NCI-H1930 (cell line): ENCODE data around the gene ZNF132.
A peak's percentile ranks its signal among the peaks of the same experiment; 100 is the strongest.
"Not testable (repeated sequence)": the region's sequence is repeated elsewhere in the genome, so short reads cannot be mapped to it uniquely, and the experiment has no call there.

ENCODE experiments used
- DNase-seq, 2 experiments: peaks; one replicate each; lab custom pipeline; 2025; lab: John Stamatoyannopoulos, UW

The ZNF132 gene

DNA sequence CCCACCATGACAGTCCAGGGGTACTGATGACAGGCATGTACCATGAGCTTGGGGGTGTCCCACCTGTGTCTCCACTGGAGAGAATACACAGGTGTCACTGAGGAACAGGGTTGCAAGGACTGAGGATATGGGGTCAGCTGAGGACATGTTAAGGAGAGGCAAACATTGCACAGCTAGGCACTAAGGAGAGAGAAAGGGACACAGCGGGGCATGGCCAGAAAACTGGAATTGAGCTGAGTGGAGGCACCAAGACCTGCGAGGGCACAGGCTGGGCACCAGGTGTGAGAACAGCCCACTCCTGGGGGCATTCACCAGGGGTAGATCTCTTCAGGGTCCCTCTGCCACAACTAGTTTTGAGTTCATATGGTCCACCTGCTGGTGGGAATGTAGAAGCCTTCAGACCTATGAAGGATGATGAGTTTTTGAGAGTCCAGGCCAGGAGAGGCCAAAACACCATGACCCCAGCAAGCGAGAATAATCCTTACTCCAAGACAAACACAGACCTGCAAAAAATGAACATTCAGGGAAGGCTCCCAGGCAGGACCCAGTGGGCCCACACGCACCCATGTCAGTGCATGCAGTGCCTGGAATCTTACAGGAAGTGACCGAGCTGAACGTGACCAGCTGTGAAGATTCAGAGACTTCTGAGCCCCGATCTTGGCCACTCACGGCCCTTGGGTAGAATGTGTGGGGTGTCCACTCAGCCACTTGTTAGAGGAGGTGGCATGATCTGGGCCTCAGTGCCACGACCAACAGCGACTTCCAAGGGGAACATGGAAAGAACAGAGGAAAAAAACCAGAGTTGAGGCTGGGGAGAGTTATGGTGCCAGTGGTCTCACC, 32.9 kb downstream of the ZNF132 start:
- DNase-seq: no peak

GRCh38 chr19:58403920-58404478, 36.0 kb downstream of the ZNF132 start:
- not testable (repeated sequence) for DNase-seq

DNA sequence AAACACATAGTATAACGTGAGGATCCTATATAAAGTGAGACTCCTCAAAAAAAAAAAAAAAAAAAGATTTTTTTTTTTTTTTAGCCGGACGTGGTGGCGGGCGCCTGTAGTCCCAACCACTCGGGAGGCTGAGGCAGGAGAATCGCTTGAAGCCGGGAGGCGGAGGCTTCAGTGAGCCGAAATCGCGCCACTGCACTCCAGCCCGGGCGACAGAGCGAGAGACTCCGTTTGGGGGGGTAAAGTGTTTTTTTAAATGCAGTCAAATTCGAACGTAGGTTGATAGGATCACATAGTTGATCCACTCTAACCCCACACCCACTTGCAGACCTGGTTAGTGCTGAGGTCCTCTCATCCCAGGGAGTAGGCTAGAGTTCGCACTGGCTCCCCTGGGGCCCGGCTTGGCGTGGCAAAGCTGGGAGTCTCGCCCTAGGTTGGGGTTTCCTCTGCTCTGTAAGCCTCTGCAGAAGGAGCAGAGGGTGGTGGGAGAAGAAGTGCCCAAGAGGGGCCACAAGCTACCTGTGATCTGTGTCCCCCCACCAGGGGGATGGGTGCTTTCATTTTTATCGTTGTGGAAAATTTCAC, 38.0 kb downstream of the ZNF132 start:
- DNase-seq: no peak

- peak; percentile 100 for DNase-seq
These were observed 38.8 kb downstream of the ZNF132 start for GRCh38 chr19:58400916-58401839.

GRCh38 chr19:58400316-58400915, 39.5 kb downstream of the ZNF132 start:
- no peak for DNase-seq

GRCh38 chr19:58399903-58400302, 40.0 kb downstream of the ZNF132 start:
- no peak for DNase-seq

- no peak for DNase-seq
These were observed 41.4 kb downstream of the ZNF132 start for GRCh38 chr19:58398545-58398944.

DNA sequence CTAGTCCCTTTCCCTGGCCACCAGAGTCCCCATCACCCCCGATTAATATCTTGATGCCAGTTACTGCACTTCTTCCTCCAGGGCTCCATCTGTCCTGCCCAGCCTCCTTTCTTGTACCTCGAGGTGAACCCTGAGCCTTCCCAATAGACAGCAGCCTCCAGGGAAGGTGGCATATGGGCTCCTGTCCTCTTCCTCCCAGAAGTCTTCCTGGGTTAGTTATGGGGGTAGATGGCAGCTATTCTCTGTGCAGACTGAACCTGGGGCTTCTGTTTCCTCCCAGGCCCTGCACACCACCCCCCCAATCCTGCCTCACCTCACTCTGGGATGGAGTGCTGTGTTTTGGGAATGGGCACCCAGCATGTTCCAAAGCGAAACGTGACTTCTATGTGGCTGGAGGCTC, 41.9 kb downstream of the ZNF132 start:
- DNase-seq: no peak

GRCh38 chr19:58397533-58398037, 42.4 kb downstream of the ZNF132 start:
- DNase-seq: no peak

DNA sequence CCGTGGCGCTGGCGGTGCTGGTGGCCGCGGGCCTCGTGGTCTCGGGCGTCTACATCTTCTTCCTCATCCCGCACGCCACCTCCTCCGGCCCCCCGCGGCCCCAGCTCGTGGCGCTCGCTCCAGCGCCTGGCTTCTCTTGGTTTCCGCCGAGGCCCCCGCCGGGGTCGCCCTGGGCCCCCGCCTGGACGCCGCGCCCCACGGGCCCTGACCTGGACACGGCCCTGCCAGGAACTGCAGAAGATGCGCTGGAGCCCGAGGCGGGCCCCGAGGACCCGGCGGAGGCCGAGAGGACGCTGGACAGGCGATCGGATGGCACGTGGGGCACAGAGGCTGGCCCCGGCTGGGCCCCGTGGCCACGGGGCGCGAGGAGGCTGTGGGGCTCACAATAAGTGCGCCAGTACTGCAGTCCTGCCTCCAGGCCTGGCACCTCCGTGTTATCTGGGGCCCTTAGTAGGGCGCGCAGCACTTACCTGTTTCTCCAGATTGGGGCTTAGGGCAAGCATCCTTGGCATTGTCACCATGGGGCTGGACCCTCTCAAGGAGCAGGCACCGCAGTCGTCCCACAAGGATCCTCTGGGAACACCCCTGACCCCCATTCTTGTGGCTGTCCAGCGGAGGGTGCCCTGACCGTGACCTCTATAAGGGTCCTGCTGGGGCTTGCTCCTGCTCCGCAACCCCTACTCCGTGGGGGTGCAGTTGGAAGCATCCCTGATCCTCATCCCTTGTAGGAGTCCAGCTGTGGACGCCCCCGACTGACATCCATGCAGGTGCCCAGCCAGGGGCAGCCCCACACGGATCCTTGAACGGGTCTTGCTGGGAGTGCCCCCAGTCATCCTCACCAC, 43.0 kb downstream of the ZNF132 start:
- DNase-seq: no peak

DNA sequence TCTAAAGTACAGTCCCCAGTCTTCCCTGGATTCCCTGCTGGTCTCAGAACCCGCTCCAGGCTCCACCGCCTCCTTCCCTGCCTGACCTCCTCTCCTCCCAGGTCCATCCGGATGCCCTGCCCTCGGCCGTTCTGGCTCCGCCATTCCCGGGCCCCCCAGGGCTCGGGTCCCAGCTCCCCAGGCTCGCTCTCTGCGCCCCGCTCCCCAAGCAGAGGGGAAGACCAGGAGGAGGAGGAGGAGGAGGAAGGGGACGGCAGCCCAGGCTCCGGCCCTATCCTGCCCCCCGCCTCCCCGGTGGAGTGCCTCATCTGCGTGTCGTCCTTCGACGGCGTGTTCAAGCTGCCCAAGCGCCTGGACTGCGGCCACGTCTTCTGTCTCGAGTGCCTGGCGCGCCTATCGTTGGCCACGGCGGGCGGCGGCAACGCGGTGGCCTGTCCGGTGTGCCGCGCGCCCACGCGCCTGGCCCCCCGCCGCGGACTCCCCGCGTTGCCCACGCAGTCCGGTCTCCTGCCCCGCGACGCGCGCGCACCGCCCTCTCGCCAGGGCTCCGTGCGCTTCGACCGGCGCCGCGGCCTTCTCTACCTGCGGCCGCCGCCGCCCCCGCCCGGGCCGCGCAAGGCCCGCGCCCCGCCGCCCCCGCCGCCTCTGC, 43.9 kb downstream of the ZNF132 start:
- no peak for DNase-seq

DNA sequence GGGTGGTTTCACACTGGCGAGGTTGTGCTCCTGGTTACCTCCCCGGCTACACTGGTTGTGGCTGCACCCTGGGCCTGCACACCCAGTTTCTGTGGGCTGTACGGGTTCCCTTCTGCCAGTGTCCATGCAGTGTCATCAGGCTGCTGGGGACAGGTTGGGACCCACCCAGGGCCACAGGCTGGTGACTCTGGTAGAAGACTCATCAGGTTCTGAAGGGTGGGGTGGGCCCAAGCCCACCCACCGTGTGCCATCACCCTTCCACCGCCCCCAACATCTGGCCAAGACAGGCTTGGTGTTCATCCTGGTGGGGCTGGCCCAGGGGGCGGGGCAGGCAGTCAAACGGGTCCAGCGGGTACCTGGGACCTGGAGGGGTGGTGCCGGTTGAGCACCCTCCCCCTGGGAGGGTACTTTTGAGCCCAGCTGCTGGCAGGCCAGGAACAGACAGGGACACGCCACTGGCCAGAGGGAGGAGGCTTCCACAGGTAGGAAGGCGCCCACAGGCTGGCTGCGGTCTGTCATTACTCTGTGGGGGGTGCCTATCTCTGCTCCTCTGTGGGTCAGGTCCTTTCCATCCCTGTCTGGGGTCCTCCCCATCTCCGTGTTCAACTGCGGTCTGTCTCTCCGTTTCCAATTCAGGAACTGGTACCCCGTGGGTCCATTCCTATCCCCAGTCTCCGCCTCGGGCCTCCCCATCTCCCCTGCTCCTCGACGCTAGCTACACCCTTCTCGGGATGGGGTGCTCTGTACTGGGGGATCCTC, 44.6 kb downstream of the ZNF132 start, which contains the start of gene RNF225:
TSS of gene RNF225 (plus strand) at position 437 of the 759 bp plus-strand sequence. CDS start 434 bp downstream, outside the sequence.
- no peak for DNase-seq

DNA sequence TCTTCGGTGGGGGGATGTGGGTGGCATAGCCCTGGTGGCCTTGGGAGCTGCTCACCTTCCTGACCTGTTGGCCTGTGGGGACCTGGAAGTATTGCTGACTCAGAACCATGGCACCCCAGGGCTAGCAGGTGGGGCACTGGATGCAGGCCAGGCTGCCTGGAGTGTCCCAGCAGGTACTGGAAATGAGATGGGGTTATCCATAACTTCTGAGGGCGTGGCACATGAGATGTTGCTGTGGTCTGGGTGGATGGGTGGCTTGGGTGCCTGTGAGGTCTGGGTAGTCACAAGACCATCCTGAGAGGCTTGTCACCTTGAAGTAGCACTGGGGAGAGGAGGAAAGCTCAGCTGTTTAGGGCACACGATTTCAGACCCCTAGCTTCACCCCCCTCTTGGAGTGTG, 45.1 kb downstream of the ZNF132 start:
- no peak for DNase-seq

- DNase-seq: no peak
These were observed 46.3 kb downstream of the ZNF132 start for GRCh38 chr19:58393725-58394033.

- no peak for DNase-seq
These were observed 46.8 kb downstream of the ZNF132 start for GRCh38 chr19:58392945-58393724.

DNA sequence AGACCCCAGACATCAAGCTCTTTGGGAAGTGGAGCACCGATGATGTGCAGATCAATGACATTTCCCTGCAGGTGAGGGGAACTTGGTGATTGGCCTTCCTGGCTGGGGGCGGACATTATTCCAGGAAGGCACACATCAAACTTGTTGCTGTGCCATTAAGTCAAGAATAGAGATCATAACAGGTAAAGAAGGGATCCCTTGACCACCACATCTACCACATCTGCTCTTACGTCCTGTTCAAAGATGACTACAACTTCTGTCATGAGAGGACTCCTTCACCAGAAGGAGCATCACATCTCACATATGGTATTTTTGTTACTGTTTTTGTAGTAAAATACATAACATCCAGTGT, 51.8 kb downstream of the ZNF132 start:
- no peak for DNase-seq

DNA sequence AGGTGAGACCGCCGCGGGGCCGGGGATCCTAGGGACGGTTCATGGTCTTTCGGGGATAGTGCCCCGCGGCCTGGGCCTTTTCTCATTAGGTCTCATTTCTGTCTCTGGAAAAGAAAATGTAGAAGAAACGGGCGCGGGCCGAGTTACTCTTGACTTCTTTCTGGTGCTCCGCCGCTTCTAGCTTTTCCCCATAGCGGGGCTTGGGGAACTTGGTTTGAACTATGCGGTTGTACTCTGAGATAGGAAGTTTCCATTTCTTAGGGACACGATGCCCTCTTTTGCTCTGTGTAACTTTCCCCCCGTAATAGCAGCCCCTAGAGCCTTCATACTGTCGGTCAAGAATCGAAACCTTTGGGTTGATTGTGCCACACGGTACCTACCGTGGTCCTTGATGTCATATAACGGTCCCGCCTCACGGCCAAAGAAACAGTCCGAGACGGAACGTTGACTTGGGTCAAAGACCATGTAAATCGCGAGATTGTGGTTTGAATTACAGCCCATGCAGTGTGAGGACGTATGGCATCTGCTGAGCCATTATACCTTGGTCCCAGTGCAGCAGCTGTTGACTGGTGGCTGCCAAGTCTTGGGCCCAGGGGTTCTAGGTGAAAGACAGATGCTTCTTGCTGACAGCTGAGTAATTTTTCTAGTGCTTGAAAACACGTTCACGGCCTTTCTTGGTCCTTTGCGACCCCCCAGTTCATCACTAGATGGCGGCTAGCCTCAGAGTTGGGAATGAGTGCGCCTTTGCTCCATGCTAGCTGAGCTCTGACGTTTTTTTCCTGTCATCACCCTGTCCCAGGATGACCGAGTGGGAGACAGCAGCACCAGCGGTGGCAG, 52.4 kb downstream of the ZNF132 start:
- DNase-seq: no peak
